GM10248 (cell line): ENCODE results near the gene TMEM41B.
A peak's percentile ranks its signal among the peaks of the same experiment; 100 is the strongest.
"Not testable (repeated sequence)": the region's sequence is repeated elsewhere in the genome, so short reads cannot be mapped to it uniquely, and the experiment has no call there.

Source experiments
- CTCF ChIA-PET: fragments of 300-600 bp; sonication (Branson Sonifier 250); formaldehyde crosslinking; extraction: SDS; loops from one replicate; lab custom pipeline; 2021; ENCODE audit warnings: antibody characterized with exemption; lab: Yijun Ruan, JAX
- POLR2A ChIA-PET: fragments of 350-650 bp; sonication (Branson Sonifier 250); formaldehyde crosslinking; extraction: SDS; loops from one replicate; lab custom pipeline; 2020; ENCODE audit warnings: antibody characterized with exemption; lab: Yijun Ruan, JAX
- DNase-seq: peaks from one replicate; pipeline ENCODE4 v3.0.0; 2012; ENCODE audit errors: extremely low spot score
- CTCF ChIP-seq: IDR thresholded peaks from 2 replicates; pipeline ENCODE4 v1.5.1; 2012; ENCODE audit warnings: mild to moderate bottlenecking, low read depth; ENCODE audit errors: extremely low read depth, missing control alignments, control extremely low read depth

Gene TMEM41B

DNA sequence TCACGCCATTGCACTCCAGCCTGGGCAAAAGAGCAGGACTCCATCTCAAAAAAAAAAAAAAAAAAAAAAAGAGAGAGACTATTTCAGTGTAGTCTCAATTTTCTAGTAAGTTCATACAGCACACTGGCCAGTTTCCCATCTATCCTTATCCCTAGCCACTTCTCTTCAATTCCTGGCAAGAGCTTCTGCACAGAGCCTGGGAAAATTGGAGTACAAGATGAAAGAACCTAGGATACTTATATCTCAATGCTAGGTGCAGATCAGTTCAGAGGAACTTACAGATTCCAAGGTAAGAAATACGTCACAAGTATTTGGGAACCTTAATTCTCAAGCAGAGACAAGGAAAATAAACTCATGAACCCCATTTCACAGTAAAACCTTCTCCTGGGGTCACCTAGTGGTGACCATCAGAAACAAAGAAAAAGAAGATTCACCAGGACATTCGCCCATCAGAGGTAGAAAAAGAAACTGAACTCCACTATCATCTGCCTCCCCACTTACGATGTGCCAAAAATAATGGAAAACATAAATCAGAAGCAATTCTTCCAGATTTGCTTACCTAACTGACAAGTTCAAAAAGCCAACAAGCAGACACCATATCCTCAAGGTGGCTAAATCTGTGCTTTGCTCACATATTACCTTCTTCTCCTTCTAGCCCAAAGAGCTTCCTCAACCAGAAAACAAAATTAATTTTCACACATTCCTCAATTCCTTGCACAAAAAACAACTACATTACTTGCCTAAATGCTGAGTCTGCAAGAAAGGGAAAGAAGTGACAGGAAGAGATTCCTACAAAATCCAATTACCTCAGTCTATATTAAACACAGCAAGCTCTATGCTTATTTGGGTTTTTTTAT is 54.2 kb downstream of the TMEM41B start:
- ChIA-PET CTCF (interaction anchor here (1.1 to 1.6 kb wide), 3 partner anchors 9 to 238 kb away, joined by 3 to 8 read pairs (median 3); no protein-coding TSS in a partner anchor), POLR2A (no interaction called here)
- DNase-seq: no peak
- TF ChIP-seq CTCF: peak; percentile 40

- POLR2A ChIA-PET, CTCF ChIA-PET, DNase-seq: not testable (repeated sequence)
These were observed 56.1 kb downstream of the TMEM41B start for GRCh38 chr11:9258279-9258678.

- no peak for TF ChIP-seq CTCF
- no peak for DNase-seq
- ChIA-PET CTCF (interaction anchor here (1.0 to 1.1 kb wide), 2 partner anchors 23 to 50 kb away, joined by 3 read pairs; no protein-coding TSS in a partner anchor), POLR2A (interaction anchor here (0.6 kb wide), 1 partner anchor 165 kb away, joined by 3 read pairs; no protein-coding TSS in a partner anchor)
These were observed 60.0 kb downstream of the TMEM41B start for GRCh38 chr11:9254416-9254815.

DNA sequence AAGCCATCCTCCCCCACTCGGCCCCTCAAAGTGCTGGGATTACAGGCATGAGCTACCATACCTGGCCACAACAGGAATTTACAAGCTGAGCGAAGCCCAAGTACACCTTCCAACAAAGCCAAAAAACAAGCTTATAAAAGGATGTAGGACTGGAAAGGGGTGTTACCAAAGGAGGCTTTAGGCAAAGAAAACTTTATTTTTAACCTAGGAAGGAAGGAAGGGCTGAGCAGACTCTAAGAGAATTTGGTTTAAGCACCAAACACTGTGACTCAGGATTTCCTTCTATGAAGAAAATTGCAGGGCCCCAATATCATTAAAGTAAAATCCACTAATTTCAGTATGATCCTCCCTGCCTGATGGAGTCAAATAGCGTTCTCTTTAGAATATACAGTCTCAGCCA is 61.3 kb downstream of the TMEM41B start:
- ChIA-PET CTCF (interaction anchor here (0.9 kb wide), 1 partner anchor 9 kb away, joined by 5 read pairs; no protein-coding TSS in a partner anchor), POLR2A (no interaction called here)

GRCh38 chr11:9251311-9251710 is 63.1 kb downstream of the TMEM41B start:
- POLR2A ChIA-PET: no interaction called here
- no peak for TF ChIP-seq CTCF
- DNase-seq: no peak
- CTCF ChIA-PET: interaction anchor here (1.0 to 2.4 kb wide), 2 partner anchors 10 to 30 kb away, joined by 3 to 8 read pairs; no protein-coding TSS in a partner anchor

More for the DNA sequence above, 61.3 kb downstream of the TMEM41B start:
- TF ChIP-seq CTCF: no peak
- no peak for DNase-seq

DNA sequence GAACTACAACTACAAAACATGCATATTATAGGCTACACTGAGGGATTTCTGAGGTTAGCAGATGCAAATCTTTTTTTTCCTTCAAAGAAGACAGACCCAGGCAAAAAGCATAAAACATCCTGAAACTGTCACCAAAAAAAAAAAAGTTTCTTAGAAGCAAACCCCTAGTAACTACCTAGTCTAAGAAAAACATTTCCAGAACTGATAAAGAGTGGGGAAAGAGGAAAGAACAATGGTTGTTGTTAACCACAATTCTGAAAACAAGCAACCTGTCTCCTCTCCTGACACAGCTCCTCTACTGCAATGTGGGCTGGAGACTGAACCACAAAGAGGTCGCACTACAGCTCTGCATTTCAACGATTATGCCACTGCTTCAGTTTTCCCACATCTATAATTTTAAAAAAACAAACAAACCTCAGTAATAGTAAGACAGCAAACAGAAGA is 64.2 kb downstream of the TMEM41B start:
- DNase-seq: peak; percentile 65

More for the DNA sequence above, 64.2 kb downstream of the TMEM41B start:
- TF ChIP-seq CTCF: no peak
- ChIA-PET POLR2A (interaction anchor here (1.2 kb wide), 1 partner anchor 58 kb away, joined by 3 read pairs; no protein-coding TSS in a partner anchor), CTCF (interaction anchor here (1.0 to 2.4 kb wide), 2 partner anchors 11 to 31 kb away, joined by 3 to 8 read pairs; no protein-coding TSS in a partner anchor)
